GM21381 (cell line): Measurements from ENCODE around the gene SLC22A23.

ENCODE experiments used
- ATAC-seq: cut with Tn5 transposase; IDR thresholded peaks from one replicate; pipeline ENCODE4 v1.9.1; 2021; ENCODE audit warnings: mild to moderate bottlenecking, moderate library complexity; ENCODE audit not compliant: unreplicated experiment

Gene SLC22A23

GRCh38 chr6:3339811-3340210 lies 117.0 kb downstream of the SLC22A23 start:
- ATAC-seq: no peak

- ATAC-seq: no peak
These were observed 119.1 kb downstream of the SLC22A23 start for GRCh38 chr6:3337521-3338350.

- no peak for ATAC-seq
These were observed 119.9 kb downstream of the SLC22A23 start for GRCh38 chr6:3336859-3337515.

GRCh38 chr6:3336066-3336786 lies 120.6 kb downstream of the SLC22A23 start:
- ATAC-seq: no peak

- ATAC-seq: no peak
These were observed 121.7 kb downstream of the SLC22A23 start for GRCh38 chr6:3335169-3335568.

GRCh38 chr6:3334555-3334954 lies 122.3 kb downstream of the SLC22A23 start:
- no peak for ATAC-seq

GRCh38 chr6:3333263-3333662 lies 123.6 kb downstream of the SLC22A23 start:
- peak; percentile 73 for ATAC-seq

GRCh38 chr6:3331971-3332370 lies 124.9 kb downstream of the SLC22A23 start:
- ATAC-seq: no peak

- ATAC-seq: no peak
These were observed 125.4 kb downstream of the SLC22A23 start for GRCh38 chr6:3331494-3331893.

GRCh38 chr6:3330199-3330598 lies 126.7 kb downstream of the SLC22A23 start:
- ATAC-seq: no peak

GRCh38 chr6:3329393-3330051 lies 127.3 kb downstream of the SLC22A23 start:
- ATAC-seq: no peak

- no peak for ATAC-seq
These were observed 128.1 kb downstream of the SLC22A23 start for GRCh38 chr6:3328796-3329195.

- no peak for ATAC-seq
These were observed 128.7 kb downstream of the SLC22A23 start for GRCh38 chr6:3328145-3328544.

GRCh38 chr6:3327403-3327802 lies 129.4 kb downstream of the SLC22A23 start:
- no peak for ATAC-seq

GRCh38 chr6:3326981-3327380 lies 129.9 kb downstream of the SLC22A23 start:
- ATAC-seq: no peak

- no peak for ATAC-seq
These were observed 130.5 kb downstream of the SLC22A23 start for GRCh38 chr6:3326184-3326971.

GRCh38 chr6:3325210-3325609 lies 131.6 kb downstream of the SLC22A23 start:
- no peak for ATAC-seq

- no peak for ATAC-seq
These were observed 132.4 kb downstream of the SLC22A23 start for GRCh38 chr6:3324262-3324942.

GRCh38 chr6:3323696-3324261 lies 133.1 kb downstream of the SLC22A23 start:
- ATAC-seq: no peak
